SH-SY5Y (cell line): Measurements from ENCODE around the gene GPC3.

Experiments
- GATA2 ChIP-seq: IDR thresholded peaks from 2 replicates; pipeline ENCODE4 v1.6.1; 2011; ENCODE audit warnings: mild to moderate bottlenecking, low read depth, low read length
- GATA3 ChIP-seq: IDR thresholded peaks from 2 replicates; pipeline ENCODE4 v1.6.1; 2011; ENCODE audit warnings: low read depth, mild to moderate bottlenecking, low read length, moderate library complexity

- no peak for TF ChIP-seq GATA3
- TF ChIP-seq GATA2 = no peak
Observed at GRCh38 chrX:133792198-133792953, 193.0 kb downstream of the GPC3 start.
